HG03439 (cell line): ENCODE measurements around the gene HMX2.
A peak's percentile ranks its signal among the peaks of the same experiment; 100 is the strongest.

Experiments
- ATAC-seq: cut with Tn5 transposase; IDR thresholded peaks from one replicate; pipeline ENCODE4 v1.9.1; 2021; ENCODE audit warnings: mild to moderate bottlenecking, moderate library complexity; ENCODE audit not compliant: unreplicated experiment

HMX2 gene

GRCh38 chr10:123147635-123148413 is at the start of gene HMX2:
Gene HMX2, plus strand, starts transcription at chr10:123148136. Its CDS starts 243 bp downstream, at chr10:123148379.
- no peak for ATAC-seq

GRCh38 chr10:123100030-123100762 is 47.7 kb upstream of the HMX2 start:
- no peak for ATAC-seq

- no peak for ATAC-seq
Measured at GRCh38 chr10:123101872-123102271, 46.1 kb upstream of the HMX2 start.

GRCh38 chr10:123102673-123103072 is 45.3 kb upstream of the HMX2 start:
- ATAC-seq: no peak

GRCh38 chr10:123103944-123104343 is 44.0 kb upstream of the HMX2 start:
- no peak for ATAC-seq

GRCh38 chr10:123109466-123109865 is 38.5 kb upstream of the HMX2 start:
- no peak for ATAC-seq

- no peak for ATAC-seq
Measured at GRCh38 chr10:123117644-123118417, 30.1 kb upstream of the HMX2 start.

GRCh38 chr10:123119081-123119480 is 28.9 kb upstream of the HMX2 start:
- ATAC-seq: no peak

- no peak for ATAC-seq
Measured at GRCh38 chr10:123126246-123126645, 21.7 kb upstream of the HMX2 start.

- ATAC-seq: no peak
Measured at GRCh38 chr10:123129618-123130271, 18.2 kb upstream of the HMX2 start.

- ATAC-seq: peak; percentile 71
Measured at GRCh38 chr10:123132576-123133477, 15.1 kb upstream of the HMX2 start.

- ATAC-seq: no peak
Measured at GRCh38 chr10:123133541-123134342, 14.2 kb upstream of the HMX2 start.

GRCh38 chr10:123134343-123134914 is 13.5 kb upstream of the HMX2 start:
- ATAC-seq: no peak

GRCh38 chr10:123134915-123135414 is 13.0 kb upstream of the HMX2 start:
- ATAC-seq: no peak

GRCh38 chr10:123135415-123136141 is 12.4 kb upstream of the HMX2 start, which contains the start of gene HMX3:
Gene HMX3, plus strand, starts transcription at chr10:123135970. Its CDS starts 81 bp downstream, at chr10:123136051.
- no peak for ATAC-seq

GRCh38 chr10:123136221-123136805 is 11.6 kb upstream of the HMX2 start:
- ATAC-seq: no peak
